OCI-LY3 (cell line): Measurements from ENCODE around the gene RAPGEF5.

Experiments used
- CTCF ChIP-seq: fragments of 200-600, 300-600 bp; sonication (generic); IDR thresholded peaks from 2 replicates; pipeline ENCODE4 v1.5.1; 2014; ENCODE audit warnings: antibody characterized with exemption, low read length, low read depth
- EZH2phosphoT487 ChIP-seq: fragments of 200-600 bp; shearing (Covaris generic); IDR thresholded peaks from 2 replicates; pipeline ENCODE4 v1.6.1; 2018; ENCODE audit warnings: antibody characterized with exemption, mixed run types, low read depth

- TF ChIP-seq CTCF (no peak), EZH2phosphoT487 (no peak)
Measured at GRCh38 chr7:22154143-22154529, 202.8 kb downstream of the RAPGEF5 start.
